ENCODE measurements around the gene HDAC4.

DNA sequence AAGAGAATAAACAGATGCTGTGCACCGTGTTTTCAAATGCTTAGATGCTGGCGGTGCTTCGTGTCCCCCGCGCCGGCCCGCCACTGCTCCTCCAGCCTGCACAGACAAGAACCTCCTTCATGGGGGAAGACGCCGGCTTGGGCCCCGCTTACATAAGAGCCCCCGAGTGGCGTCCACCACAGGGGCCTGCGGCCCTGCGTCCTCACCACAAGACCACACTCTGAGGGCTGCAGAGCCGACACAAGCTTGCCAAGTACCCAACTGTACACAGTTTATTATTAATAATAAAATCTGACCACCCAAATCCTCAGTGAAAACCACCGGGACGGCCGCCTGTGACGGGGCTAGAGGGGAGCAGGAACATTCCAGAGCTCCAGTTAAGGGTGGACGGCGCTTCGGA, 232.2 kb downstream of the HDAC4 start:
- TF ChIP-seq, protein P1, sequence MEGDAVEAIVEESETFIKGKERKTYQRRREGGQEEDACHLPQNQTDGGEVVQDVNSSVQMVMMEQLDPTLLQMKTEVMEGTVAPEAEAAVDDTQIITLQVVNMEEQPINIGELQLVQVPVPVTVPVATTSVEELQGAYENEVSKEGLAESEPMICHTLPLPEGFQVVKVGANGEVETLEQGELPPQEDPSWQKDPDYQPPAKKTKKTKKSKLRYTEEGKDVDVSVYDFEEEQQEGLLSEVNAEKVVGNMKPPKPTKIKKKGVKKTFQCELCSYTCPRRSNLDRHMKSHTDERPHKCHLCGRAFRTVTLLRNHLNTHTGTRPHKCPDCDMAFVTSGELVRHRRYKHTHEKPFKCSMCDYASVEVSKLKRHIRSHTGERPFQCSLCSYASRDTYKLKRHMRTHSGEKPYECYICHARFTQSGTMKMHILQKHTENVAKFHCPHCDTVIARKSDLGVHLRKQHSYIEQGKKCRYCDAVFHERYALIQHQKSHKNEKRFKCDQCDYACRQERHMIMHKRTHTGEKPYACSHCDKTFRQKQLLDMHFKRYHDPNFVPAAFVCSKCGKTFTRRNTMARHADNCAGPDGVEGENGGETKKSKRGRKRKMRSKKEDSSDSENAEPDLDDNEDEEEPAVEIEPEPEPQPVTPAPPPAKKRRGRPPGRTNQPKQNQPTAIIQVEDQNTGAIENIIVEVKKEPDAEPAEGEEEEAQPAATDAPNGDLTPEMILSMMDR (conservative IDR thresholded peaks at IDR 0.05): no peak
- TF ChIP-seq EZH2 (IDR thresholded peaks at IDR 0.05; ENCODE audit: low read depth): no peak
